Endothelial cell of umbilical vein (primary cell): Measurements from ENCODE around the gene ADCY5.

Source experiments
- EZH2 ChIP-seq: IDR thresholded peaks from 2 replicates; pipeline ENCODE4 v1.6.1; 2012; ENCODE audit warnings: borderline replicate concordance, low read depth, mild to moderate bottlenecking, moderate library complexity, low read length, inconsistent platforms; ENCODE audit not compliant: severe bottlenecking
- GATA2 ChIP-seq: IDR thresholded peaks from 2 replicates; pipeline ENCODE4 v1.7.0; 2011; ENCODE audit warnings: low read depth, mild to moderate bottlenecking, moderate library complexity, mixed read lengths, low read length; ENCODE audit not compliant: insufficient read length, insufficient read depth
- JUN ChIP-seq: IDR thresholded peaks from 2 replicates; pipeline ENCODE4 v1.6.1; 2011; ENCODE audit warnings: borderline replicate concordance, low read depth; ENCODE audit not compliant: insufficient read length, insufficient read depth
- POLR2A ChIP-seq: IDR thresholded peaks from 2 replicates; pipeline ENCODE4 v1.6.1; 2012; ENCODE audit warnings: low read depth, mild to moderate bottlenecking, control low read depth, low read length
- POLR2AphosphoS5 ChIP-seq: IDR thresholded peaks from 2 replicates; pipeline ENCODE4 v1.6.1; 2012; ENCODE audit warnings: low read depth, mild to moderate bottlenecking, control low read depth, low read length, moderate library complexity; ENCODE audit not compliant: insufficient read depth
- TF ChIP-seq, protein P1 (sequence below), 2 donors: IDR thresholded peaks; 1 replicate in 1 of 2; 2 replicates in 1 of 2; pipeline ENCODE4 v1.5.1; 2011; ENCODE audit warnings: low read length in 2 of 2, mild to moderate bottlenecking in 2 of 2, moderate library complexity in 2 of 2, control low read depth in 1 of 2, inconsistent platforms in 1 of 2, low read depth in 1 of 2; ENCODE audit not compliant: insufficient read depth in 1 of 2; ENCODE audit errors: extremely low read depth in 1 of 2
- TF ChIP-seq, protein P2 (sequence below): IDR thresholded peaks from 2 replicates; pipeline ENCODE4 v1.6.1; 2011; ENCODE audit not compliant: insufficient read depth, insufficient read length

DNA sequence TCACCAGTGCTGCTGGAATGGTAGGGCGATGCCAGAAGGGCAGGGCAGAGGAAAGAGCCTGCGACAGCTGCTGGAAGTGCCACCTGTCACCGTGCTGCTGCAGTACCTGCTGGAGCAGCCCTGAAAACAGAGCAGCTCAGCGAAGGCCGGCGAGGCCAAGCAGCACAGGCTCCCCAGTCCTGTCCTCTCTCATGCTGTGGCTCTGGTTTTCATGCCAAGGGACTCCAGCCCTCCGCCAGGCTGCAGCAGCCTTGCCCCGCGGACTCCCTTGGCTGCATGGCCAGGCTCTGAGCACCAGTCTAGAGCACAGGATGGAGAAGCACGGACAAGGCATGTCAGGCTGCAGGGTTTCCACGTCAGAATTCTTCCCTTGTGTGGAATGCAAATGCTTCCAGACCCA is 43.9 kb downstream of the ADCY5 start:
- TF ChIP-seq, protein P1, sequence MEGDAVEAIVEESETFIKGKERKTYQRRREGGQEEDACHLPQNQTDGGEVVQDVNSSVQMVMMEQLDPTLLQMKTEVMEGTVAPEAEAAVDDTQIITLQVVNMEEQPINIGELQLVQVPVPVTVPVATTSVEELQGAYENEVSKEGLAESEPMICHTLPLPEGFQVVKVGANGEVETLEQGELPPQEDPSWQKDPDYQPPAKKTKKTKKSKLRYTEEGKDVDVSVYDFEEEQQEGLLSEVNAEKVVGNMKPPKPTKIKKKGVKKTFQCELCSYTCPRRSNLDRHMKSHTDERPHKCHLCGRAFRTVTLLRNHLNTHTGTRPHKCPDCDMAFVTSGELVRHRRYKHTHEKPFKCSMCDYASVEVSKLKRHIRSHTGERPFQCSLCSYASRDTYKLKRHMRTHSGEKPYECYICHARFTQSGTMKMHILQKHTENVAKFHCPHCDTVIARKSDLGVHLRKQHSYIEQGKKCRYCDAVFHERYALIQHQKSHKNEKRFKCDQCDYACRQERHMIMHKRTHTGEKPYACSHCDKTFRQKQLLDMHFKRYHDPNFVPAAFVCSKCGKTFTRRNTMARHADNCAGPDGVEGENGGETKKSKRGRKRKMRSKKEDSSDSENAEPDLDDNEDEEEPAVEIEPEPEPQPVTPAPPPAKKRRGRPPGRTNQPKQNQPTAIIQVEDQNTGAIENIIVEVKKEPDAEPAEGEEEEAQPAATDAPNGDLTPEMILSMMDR (IDR thresholded peaks at IDR 0.05; ENCODE audit: extremely low read depth in 1 of 2, insufficient read depth in 1 of 2, low read depth in 1 of 2, low read length in 2 of 2), result no peak
- TF ChIP-seq POLR2AphosphoS5 (no peak), POLR2A (no peak), EZH2 (no peak), JUN (no peak), GATA2 (no peak)
- TF ChIP-seq, protein P2, sequence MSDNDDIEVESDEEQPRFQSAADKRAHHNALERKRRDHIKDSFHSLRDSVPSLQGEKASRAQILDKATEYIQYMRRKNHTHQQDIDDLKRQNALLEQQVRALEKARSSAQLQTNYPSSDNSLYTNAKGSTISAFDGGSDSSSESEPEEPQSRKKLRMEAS, result no peak
